22Rv1 (cell line): ENCODE data around the gene DBNL.

Source experiments
- CTCF ChIP-seq: fragments of 450-650 bp; IDR thresholded peaks from 2 replicates; pipeline ENCODE4 v1.5.1; 2017; ENCODE audit warnings: mild to moderate bottlenecking
- ZFX ChIP-seq: fragments of 450-650 bp; IDR thresholded peaks from 2 replicates; pipeline ENCODE4 v1.6.1; 2017; ENCODE audit warnings: antibody characterized with exemption, borderline replicate concordance

- TF ChIP-seq CTCF = no peak
- TF ChIP-seq ZFX = no peak
Measured at GRCh38 chr7:44097064-44097932, 52.8 kb downstream of the DBNL start.
